Psoas muscle (tissue), 8 donors: ENCODE data around the gene SLC17A8. TPM values are rescaled to one million over a fixed set of nuclear protein-coding genes. Genes with fewer than 3 reads are reported as not detected.

Experiments used
- ATAC-seq, 4 donors: fragments of 200-7000 bp; cut with Tn5 transposase; one replicate each; pipeline ENCODE4 v1.9.1; 2020; ENCODE audit warnings: moderate library complexity in 3 of 4, mild to moderate bottlenecking in 2 of 4
- DNase-seq, 2 donors: peaks; one replicate each; pipeline ENCODE4 v3.0.0-alpha.2; 2020
- H3K27ac ChIP-seq: fragments of 200-600 bp; one replicate; pipeline ENCODE4 v1.8.0; 2022
- H3K27me3 ChIP-seq, 3 donors: fragments of 200-600 bp in 1 of 3; one replicate each; pipeline versions ENCODE4 v1.6.1 to v1.8.0; 2013 to 2022; ENCODE audit warnings: low read length in 2 of 3, mild to moderate bottlenecking in 2 of 3, moderate library complexity in 1 of 3; ENCODE audit not compliant: insufficient read depth in 3 of 3
- H3K36me3 ChIP-seq, 2 donors: fragments of 200-600 bp in 1 of 2; one replicate each; pipeline versions ENCODE4 v1.6.1 to v1.8.0; 2013 to 2022; ENCODE audit warnings: low read depth in 1 of 2, mild to moderate bottlenecking in 1 of 2, moderate library complexity in 1 of 2; ENCODE audit not compliant: insufficient read depth in 1 of 2
- H3K4me1 ChIP-seq: fragments of 200-600 bp; one replicate; pipeline ENCODE4 v1.8.0; 2022
- H3K4me3 ChIP-seq: fragments of 200-600 bp; one replicate; pipeline ENCODE4 v1.8.0; 2022; ENCODE audit warnings: mild to moderate bottlenecking
- H3K9me3 ChIP-seq: fragments of 200-600 bp; one replicate; pipeline ENCODE4 v1.8.0; 2022
- CTCF ChIP-seq: fragments of 200-600 bp; IDR thresholded peaks from one replicate; pipeline ENCODE4 v1.8.0; 2022; ENCODE audit warnings: antibody characterized with exemption
- WGBS, 3 donors: extraction: QIAGEN DNeasy Blood & Tissue Kit; methylation state at CpG; one replicate each; pipeline versions ENCODE4 v1.1.6 to v1.1.7; 2013; 5-methylcytosine and 5-hydroxymethylcytosine counted together
- intact Hi-C, 2 donors: fragments of 100-400 bp; cut with DNase I; formaldehyde crosslinking; loops; one replicate each; pipeline versions ENCODE4 v1.11.0 to v1.14.2; 2022
- polyA plus RNA-seq, 3 donors: library from polyadenylated mRNA; stranded (reverse); fragments of 200-250 nt; gene quantifications; one replicate each; pipeline ENCODE4 v1.2.3, GENCODE V29; 2013
- total RNA-seq, 4 donors: library from RNA; stranded (reverse); fragmentation: NEBNext Ultra II Directional in 2 of 4; extraction: Animal tissue kit (Norgen Biotek cat#: 25700) in 2 of 4; gene quantifications; one replicate each; pipeline versions ENCODE4 v1.2.1 to v1.2.4, GENCODE V29; 2021 to 2023
- donor health status: healthy with polysubstance abuse.
- donor health status: DM: no; HTN: no; CAD: no; lungs with moderate emphysema.
- donor health status: Bipolar disorder and iron deficiency.
- donor health status: healthy.
- donor health status: DM: yes; HTN: yes; CAD: no.
- donor health status: DM: no; HTN: no; CAD: no.
- donor health status: DM: no; HTN: no; CAD: no.
- donor health status: DM: yes; HTN: yes; CAD: no.

Gene SLC17A8
- total and polyA plus RNA-seq, 7 donors, result 0.08 TPM; not detected in 6

GRCh38 chr12:100391856-100392255, 35.0 kb downstream of the SLC17A8 start:
- intact Hi-C loops, result no loop called here
- no peaks in the 10 kb centered on the region for H3K9me3 ChIP-seq

DNA sequence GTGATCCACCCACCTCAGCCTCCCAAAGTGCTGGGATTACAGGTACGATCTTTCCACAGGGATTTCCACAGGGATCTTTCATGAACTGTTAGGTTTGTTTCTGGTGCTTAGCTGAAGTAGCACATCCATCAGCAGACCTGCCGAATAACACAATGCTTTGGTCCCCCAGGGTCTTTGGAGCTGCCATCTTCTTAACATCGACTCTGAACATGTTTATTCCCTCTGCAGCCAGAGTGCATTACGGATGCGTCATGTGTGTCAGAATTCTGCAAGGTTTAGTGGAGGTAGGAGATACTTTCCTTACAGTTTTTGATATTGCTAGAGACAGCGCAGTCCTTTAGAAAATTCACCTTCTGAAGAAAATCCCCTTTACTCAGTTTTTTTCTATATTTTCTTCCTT, 36.3 kb downstream of the SLC17A8 start:
- Histone ChIP-seq H3K36me3 (no peaks in the 10 kb centered on the region), H3K9me3 (no peaks in the 10 kb centered on the region), H3K4me3 (no peak overlapping the region), H3K27me3 (no peaks in the 10 kb centered on the region), H3K27ac (no peak overlapping the region), H3K4me1 (no peaks in the 10 kb centered on the region)
- intact Hi-C loops, result no loop called here
- no peak for TF ChIP-seq CTCF
- ATAC-seq (no peak), DNase-seq (no peak)
- WGBS, 3 donors, result 88 to 91% (median 89%) methylated on average over 6 of the region's 6 CpGs

More at GRCh38 chr12:100391856-100392255, 35.0 kb downstream of the SLC17A8 start:
- TF ChIP-seq CTCF, result no peak
- H3K36me3 ChIP-seq, result no peaks in the 10 kb centered on the region
- H3K4me3 ChIP-seq, result no peak overlapping the region
- ATAC-seq, result no peak
- H3K4me1 ChIP-seq, result no peaks in the 10 kb centered on the region
- 68 to 79% (median 78%) methylated on average over 2 of the region's 2 CpGs for whole genome bisulfite sequencing, 3 donors
- H3K27me3 ChIP-seq, result no peaks in the 10 kb centered on the region
- H3K27ac ChIP-seq, result no peak overlapping the region
- DNase-seq, result no peak

- ATAC-seq, result no peak
Measured at GRCh38 chr12:100395811-100396210, 38.9 kb downstream of the SLC17A8 start.

GRCh38 chr12:100398307-100398706, 41.4 kb downstream of the SLC17A8 start:
- H3K27me3 ChIP-seq, result no peaks in the 10 kb centered on the region
- no peak overlapping the region for H3K4me3 ChIP-seq
- no peak for TF ChIP-seq CTCF
- no peaks in the 10 kb centered on the region for H3K4me1 ChIP-seq
- no peak for DNase-seq
- intact Hi-C loops, result no loop called here
- H3K9me3 ChIP-seq, result no peaks in the 10 kb centered on the region
- H3K27ac ChIP-seq, result no peak overlapping the region
- ATAC-seq, result no peak
- H3K36me3 ChIP-seq, result no peaks in the 10 kb centered on the region

More at GRCh38 chr12:100395811-100396210, 38.9 kb downstream of the SLC17A8 start:
- Histone ChIP-seq H3K36me3 (no peaks in the 10 kb centered on the region), H3K9me3 (no peaks in the 10 kb centered on the region), H3K4me1 (no peaks in the 10 kb centered on the region), H3K27me3 (no peaks in the 10 kb centered on the region), H3K4me3 (no peak overlapping the region), H3K27ac (no peak overlapping the region)
- WGBS, 3 donors, result 86 to 93% (median 88%) methylated on average over 6 of the region's 6 CpGs
- DNase-seq, result no peak
- no peak for TF ChIP-seq CTCF
- intact Hi-C loops, result no loop called here

DNA sequence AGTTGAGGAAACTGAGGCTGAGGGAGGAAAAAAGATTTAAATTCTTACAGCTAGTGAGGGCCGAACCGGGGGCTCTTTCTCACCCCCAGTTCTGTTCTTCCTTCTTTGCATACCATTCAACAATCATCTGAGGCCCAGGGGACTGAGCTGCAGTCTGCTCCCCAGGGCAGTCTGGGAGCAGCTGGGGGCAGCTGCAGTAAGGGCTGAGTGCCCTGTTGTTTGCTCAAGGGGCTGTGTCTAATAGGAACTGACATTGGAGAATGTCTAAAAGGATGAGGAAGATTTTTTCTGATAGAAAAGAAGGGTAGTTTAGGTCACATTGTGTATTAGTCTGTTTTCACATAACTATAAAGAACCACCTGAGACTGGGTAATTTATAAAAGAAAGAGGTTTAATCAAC, 42.2 kb downstream of the SLC17A8 start:
- no peak for TF ChIP-seq CTCF
- ATAC-seq (no peak), DNase-seq (no peak)
- Histone ChIP-seq H3K9me3 (no peaks in the 10 kb centered on the region), H3K4me1 (no peaks in the 10 kb centered on the region), H3K4me3 (no peak overlapping the region), H3K27ac (no peak overlapping the region), H3K36me3 (no peaks in the 10 kb centered on the region), H3K27me3 (no peaks in the 10 kb centered on the region)
- intact Hi-C loops, result no loop called here
- WGBS, 3 donors, result 19 to 35% (median 24%) methylated on average over 2 of the region's 2 CpGs
